Left ventricle myocardium inferior (tissue), 1 donor: ENCODE measurements around the gene AAK1. TPM values are rescaled to one million over a fixed set of nuclear protein-coding genes. Genes with fewer than 3 reads are reported as not detected.

ENCODE experiments used
- DNase-seq: peaks from one replicate; pipeline ENCODE4 v3.0.0-alpha.2; 2020
- H3K27ac ChIP-seq: fragments of 200-600 bp; replicated peaks from 2 replicates; pipeline ENCODE4 v1.8.0; 2021
- H3K27me3 ChIP-seq: fragments of 200-600 bp; 2 replicates; pipeline ENCODE4 v1.8.0; 2021; ENCODE audit warnings: low read depth
- H3K36me3 ChIP-seq: fragments of 200-600 bp; 2 replicates; pipeline ENCODE4 v1.8.0; 2021
- H3K4me1 ChIP-seq: fragments of 200-600 bp; 2 replicates; pipeline ENCODE4 v1.8.0; 2021
- H3K4me3 ChIP-seq: fragments of 200-600 bp; 2 replicates; pipeline ENCODE4 v1.8.0; 2021; ENCODE audit warnings: mild to moderate bottlenecking, moderate library complexity
- H3K9me3 ChIP-seq: fragments of 200-600 bp; replicated peaks from 2 replicates; pipeline ENCODE4 v1.8.0; 2021
- CTCF ChIP-seq: fragments of 200-600 bp; IDR thresholded peaks from 2 replicates; pipeline ENCODE4 v1.8.0; 2021; ENCODE audit warnings: antibody characterized with exemption, mild to moderate bottlenecking, borderline replicate concordance
- intact Hi-C: fragments of 100-400 bp; cut with micrococcal nuclease; formaldehyde crosslinking; loops from one replicate; pipeline ENCODE4 v1.11.0; 2022
- total RNA-seq: library from RNA; stranded (reverse); fragmentation: NEBNext Ultra II Directional; extraction: Animal tissue kit (Norgen Biotek cat#: 25700); gene quantifications from one replicate; pipeline ENCODE4 v1.2.1, GENCODE V29; 2021
- donor health status: DM: no; HTN: yes; CAD: no; lungs with severe emphysema.

The AAK1 gene
- total RNA-seq, 1 donor from 2014 or later = 133 TPM

- H3K27me3 ChIP-seq = no peaks in the 10 kb centered on the region
- TF ChIP-seq CTCF = no peak
- DNase-seq = no peak
- intact Hi-C loops = no loop called here
- H3K27ac ChIP-seq = no peak overlapping the region
- H3K9me3 ChIP-seq = no peaks in the 10 kb centered on the region
- no peak overlapping the region for H3K4me3 ChIP-seq
- peaks cover 5% of the 10 kb centered on the region for H3K4me1 ChIP-seq
- H3K36me3 ChIP-seq = peaks cover 68% of the 10 kb centered on the region
Observed at GRCh38 chr2:69483024-69483423, 160.5 kb downstream of the AAK1 start.

GRCh38 chr2:69482471-69482870 is 161.1 kb downstream of the AAK1 start:
- DNase-seq = no peak
- H3K27me3 ChIP-seq = no peaks in the 10 kb centered on the region
- intact Hi-C loops = no loop called here
- H3K4me1 ChIP-seq = peaks cover 5% of the 10 kb centered on the region
- H3K36me3 ChIP-seq = peaks cover 69% of the 10 kb centered on the region
- no peak overlapping the region for H3K27ac ChIP-seq
- TF ChIP-seq CTCF = no peak
- no peaks in the 10 kb centered on the region for H3K9me3 ChIP-seq
- no peak overlapping the region for H3K4me3 ChIP-seq

GRCh38 chr2:69481421-69481820 is 162.1 kb downstream of the AAK1 start:
- H3K4me3 ChIP-seq = no peak overlapping the region
- no peak for TF ChIP-seq CTCF
- no peak for DNase-seq
- no peaks in the 10 kb centered on the region for H3K9me3 ChIP-seq
- intact Hi-C loops = no loop called here
- H3K4me1 ChIP-seq = peaks cover 5% of the 10 kb centered on the region
- no peaks in the 10 kb centered on the region for H3K27me3 ChIP-seq
- peaks cover 69% of the 10 kb centered on the region for H3K36me3 ChIP-seq
- no peak overlapping the region for H3K27ac ChIP-seq

GRCh38 chr2:69477627-69478026 is 165.9 kb downstream of the AAK1 start:
- Histone ChIP-seq H3K27ac (no peak overlapping the region), H3K4me3 (no peak overlapping the region), H3K27me3 (no peaks in the 10 kb centered on the region), H3K36me3 (peaks cover 80% of the 10 kb centered on the region), H3K4me1 (no peaks in the 10 kb centered on the region), H3K9me3 (no peaks in the 10 kb centered on the region)
- intact Hi-C loops = no loop called here
- TF ChIP-seq CTCF = no peak
- no peak for DNase-seq

- Histone ChIP-seq H3K4me3 (no peak overlapping the region), H3K27ac (no peak overlapping the region), H3K4me1 (peaks cover 17% of the 10 kb centered on the region), H3K36me3 (peaks cover 52% of the 10 kb centered on the region), H3K27me3 (no peaks in the 10 kb centered on the region), H3K9me3 (no peaks in the 10 kb centered on the region)
- no peak for DNase-seq
- TF ChIP-seq CTCF = no peak
- intact Hi-C loops = no loop called here
Observed at GRCh38 chr2:69474688-69475087, 168.9 kb downstream of the AAK1 start.

- no peak for DNase-seq
- H3K4me1 ChIP-seq = peaks cover 28% of the 10 kb centered on the region
- H3K36me3 ChIP-seq = peaks cover 27% of the 10 kb centered on the region
- TF ChIP-seq CTCF = no peak
- intact Hi-C loops = no loop called here
- no peak overlapping the region for H3K4me3 ChIP-seq
- no peak overlapping the region for H3K27ac ChIP-seq
- H3K27me3 ChIP-seq = no peaks in the 10 kb centered on the region
- no peaks in the 10 kb centered on the region for H3K9me3 ChIP-seq
Observed at GRCh38 chr2:69471793-69472192, 171.7 kb downstream of the AAK1 start.
